ENCODE data around the gene SLC9A9. TPM values are rescaled to one million over a fixed set of nuclear protein-coding genes. Genes with fewer than 3 reads are reported as not detected.

The SLC9A9 gene
- total and polyA plus RNA-seq, 9 of the 15 experiments (the other 6 are each of a cell fraction or from before 2014, with no cell fraction given), result 0.03 to 0.13 TPM; not detected in 7

DNA sequence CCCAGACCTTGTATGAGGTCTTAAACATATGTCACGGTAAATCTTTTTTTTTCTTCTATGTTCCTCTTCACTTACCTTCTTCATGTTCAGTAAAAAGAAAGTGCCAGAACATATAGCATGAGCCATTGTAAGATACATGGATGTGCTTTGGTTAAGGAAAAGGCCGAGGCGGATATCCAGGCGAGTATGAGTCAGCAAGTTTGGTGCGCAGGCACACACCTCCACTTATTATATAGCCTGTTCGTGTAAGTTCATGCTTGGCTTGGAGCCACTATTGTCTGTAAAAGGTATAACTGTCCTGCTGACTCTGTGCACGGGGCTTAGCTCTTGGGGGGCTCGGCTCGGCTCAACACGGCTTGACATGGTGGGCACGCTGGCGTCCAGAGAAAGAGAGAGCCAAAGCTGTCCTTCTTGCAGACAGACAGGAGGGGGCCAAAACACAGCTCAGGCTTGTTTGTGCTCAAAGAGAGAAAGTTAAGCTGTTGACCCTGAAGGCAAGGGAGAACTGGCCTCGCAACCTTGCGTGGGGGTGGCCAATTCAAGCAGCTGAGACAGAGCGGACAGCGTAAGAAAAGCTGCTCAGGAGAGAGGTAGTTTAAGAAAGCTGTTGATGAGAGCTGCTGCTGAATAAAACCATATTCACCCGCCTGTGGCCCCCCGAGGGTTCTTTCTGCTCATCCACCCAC is 251.2 kb downstream of the SLC9A9 start (continued):
- TF ChIP-seq, protein P1, sequence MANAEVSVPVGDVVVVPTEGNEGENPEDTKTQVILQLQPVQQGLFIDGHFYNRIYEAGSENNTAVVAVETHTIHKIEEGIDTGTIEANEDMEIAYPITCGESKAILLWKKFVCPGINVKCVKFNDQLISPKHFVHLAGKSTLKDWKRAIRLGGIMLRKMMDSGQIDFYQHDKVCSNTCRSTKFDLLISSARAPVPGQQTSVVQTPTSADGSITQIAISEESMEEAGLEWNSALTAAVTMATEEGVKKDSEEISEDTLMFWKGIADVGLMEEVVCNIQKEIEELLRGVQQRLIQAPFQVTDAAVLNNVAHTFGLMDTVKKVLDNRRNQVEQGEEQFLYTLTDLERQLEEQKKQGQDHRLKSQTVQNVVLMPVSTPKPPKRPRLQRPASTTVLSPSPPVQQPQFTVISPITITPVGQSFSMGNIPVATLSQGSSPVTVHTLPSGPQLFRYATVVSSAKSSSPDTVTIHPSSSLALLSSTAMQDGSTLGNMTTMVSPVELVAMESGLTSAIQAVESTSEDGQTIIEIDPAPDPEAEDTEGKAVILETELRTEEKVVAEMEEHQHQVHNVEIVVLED (CRISPR knock-in tag; IDR thresholded peaks at IDR 0.05), result no peak
- TF ChIP-seq ZNF766 (CRISPR knock-in tag; conservative IDR thresholded peaks at IDR 0.05), result 0 out of 2 replicates have a peak, but pooled peaks have one; percentile 48
- TF ChIP-seq, protein P2, sequence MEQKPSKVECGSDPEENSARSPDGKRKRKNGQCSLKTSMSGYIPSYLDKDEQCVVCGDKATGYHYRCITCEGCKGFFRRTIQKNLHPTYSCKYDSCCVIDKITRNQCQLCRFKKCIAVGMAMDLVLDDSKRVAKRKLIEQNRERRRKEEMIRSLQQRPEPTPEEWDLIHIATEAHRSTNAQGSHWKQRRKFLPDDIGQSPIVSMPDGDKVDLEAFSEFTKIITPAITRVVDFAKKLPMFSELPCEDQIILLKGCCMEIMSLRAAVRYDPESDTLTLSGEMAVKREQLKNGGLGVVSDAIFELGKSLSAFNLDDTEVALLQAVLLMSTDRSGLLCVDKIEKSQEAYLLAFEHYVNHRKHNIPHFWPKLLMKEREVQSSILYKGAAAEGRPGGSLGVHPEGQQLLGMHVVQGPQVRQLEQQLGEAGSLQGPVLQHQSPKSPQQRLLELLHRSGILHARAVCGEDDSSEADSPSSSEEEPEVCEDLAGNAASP (IDR thresholded peaks at IDR 0.05), result no peak
- peak; percentile 80; the same call in 1 of the 2 replicates for TF ChIP-seq NFE2L1 (tag; IDR thresholded peaks at IDR 0.05; ENCODE audit: borderline replicate concordance, low read depth)
- TF ChIP-seq WHSC1 (IDR thresholded peaks at IDR 0.05; ENCODE audit: low read length), result no peak
- TF ChIP-seq HDAC2 (IDR thresholded peaks at IDR 0.05), result no peak
- no peak for TF ChIP-seq ESRRA (IDR thresholded peaks at IDR 0.05; ENCODE audit: borderline replicate concordance, low read depth)
- no peak for TF ChIP-seq SRF (CRISPR knock-in tag; IDR thresholded peaks at IDR 0.05)
- TF ChIP-seq ZNF436 (CRISPR knock-in tag; IDR thresholded peaks at IDR 0.05), result no peak
- no peak for TF ChIP-seq CBFA2T3 (IDR thresholded peaks at IDR 0.05)
- peak; percentile 61 to 64 for TF ChIP-seq NRF1 (conservative IDR thresholded peaks at IDR 0.05 in 1 of 2, IDR thresholded peaks at IDR 0.05 in 1 of 2)
- TF ChIP-seq ZNF444 (CRISPR knock-in tag; IDR thresholded peaks at IDR 0.05), result no peak
- no peak for TF ChIP-seq HDAC1 (IDR thresholded peaks at IDR 0.05)
- no peak for TF ChIP-seq SP2 (IDR thresholded peaks at IDR 0.05; ENCODE audit: extremely low read depth, low read depth, low read length, poor library complexity, severe bottlenecking)
- TF ChIP-seq TGIF2 (CRISPR knock-in tag; IDR thresholded peaks at IDR 0.05), result no peak
- peak; percentile 67 for TF ChIP-seq GTF2A2 (tag; IDR thresholded peaks at IDR 0.05)
- 0 out of 2 replicates have a peak, but pooled peaks have one; percentile 29 for TF ChIP-seq PYGO2 (tag; IDR thresholded peaks at IDR 0.05)
- TF ChIP-seq, protein P3, sequence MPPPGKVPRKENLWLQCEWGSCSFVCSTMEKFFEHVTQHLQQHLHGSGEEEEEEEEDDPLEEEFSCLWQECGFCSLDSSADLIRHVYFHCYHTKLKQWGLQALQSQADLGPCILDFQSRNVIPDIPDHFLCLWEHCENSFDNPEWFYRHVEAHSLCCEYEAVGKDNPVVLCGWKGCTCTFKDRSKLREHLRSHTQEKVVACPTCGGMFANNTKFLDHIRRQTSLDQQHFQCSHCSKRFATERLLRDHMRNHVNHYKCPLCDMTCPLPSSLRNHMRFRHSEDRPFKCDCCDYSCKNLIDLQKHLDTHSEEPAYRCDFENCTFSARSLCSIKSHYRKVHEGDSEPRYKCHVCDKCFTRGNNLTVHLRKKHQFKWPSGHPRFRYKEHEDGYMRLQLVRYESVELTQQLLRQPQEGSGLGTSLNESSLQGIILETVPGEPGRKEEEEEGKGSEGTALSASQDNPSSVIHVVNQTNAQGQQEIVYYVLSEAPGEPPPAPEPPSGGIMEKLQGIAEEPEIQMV (tag; conservative IDR thresholded peaks at IDR 0.05; ENCODE audit: low read depth), result no peak
- TF ChIP-seq L3MBTL2 (IDR thresholded peaks at IDR 0.05), result peak; percentile 35; the same call in 1 of the 2 replicates
- no peak for TF ChIP-seq U2AF1 (optimal IDR thresholded peaks at IDR 0.05; ENCODE audit: low read depth, low read length)
- TF ChIP-seq, protein P4, sequence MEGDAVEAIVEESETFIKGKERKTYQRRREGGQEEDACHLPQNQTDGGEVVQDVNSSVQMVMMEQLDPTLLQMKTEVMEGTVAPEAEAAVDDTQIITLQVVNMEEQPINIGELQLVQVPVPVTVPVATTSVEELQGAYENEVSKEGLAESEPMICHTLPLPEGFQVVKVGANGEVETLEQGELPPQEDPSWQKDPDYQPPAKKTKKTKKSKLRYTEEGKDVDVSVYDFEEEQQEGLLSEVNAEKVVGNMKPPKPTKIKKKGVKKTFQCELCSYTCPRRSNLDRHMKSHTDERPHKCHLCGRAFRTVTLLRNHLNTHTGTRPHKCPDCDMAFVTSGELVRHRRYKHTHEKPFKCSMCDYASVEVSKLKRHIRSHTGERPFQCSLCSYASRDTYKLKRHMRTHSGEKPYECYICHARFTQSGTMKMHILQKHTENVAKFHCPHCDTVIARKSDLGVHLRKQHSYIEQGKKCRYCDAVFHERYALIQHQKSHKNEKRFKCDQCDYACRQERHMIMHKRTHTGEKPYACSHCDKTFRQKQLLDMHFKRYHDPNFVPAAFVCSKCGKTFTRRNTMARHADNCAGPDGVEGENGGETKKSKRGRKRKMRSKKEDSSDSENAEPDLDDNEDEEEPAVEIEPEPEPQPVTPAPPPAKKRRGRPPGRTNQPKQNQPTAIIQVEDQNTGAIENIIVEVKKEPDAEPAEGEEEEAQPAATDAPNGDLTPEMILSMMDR (IDR thresholded peaks at IDR 0.05 in 2 of 3, conservative IDR thresholded peaks at IDR 0.05 in 1 of 3; ENCODE audit: insufficient read depth in 2 of 3, low read depth in 1 of 3, low read length in 3 of 3), result peak in 2 of 3 experiments; percentile 24 to 35; a peak in 2 of 6 replicates
- no peak for TF ChIP-seq MBD2 (IDR thresholded peaks at IDR 0.05; ENCODE audit: borderline replicate concordance, low read depth)
